Activated CD8-positive, alpha-beta memory T cell treated with anti-CD3 and anti-CD28 coated beads, Interleukin-2, amount 10 ng/mL, durations not matched to agents 7 days and 5 days (primary cell): ENCODE measurements around the gene PKN1. TPM values are rescaled to one million over a fixed set of nuclear protein-coding genes. Genes with fewer than 3 reads are reported as not detected.
"Not testable (repeated sequence)": the region's sequence is repeated elsewhere in the genome, so short reads cannot be mapped to it uniquely, and the experiment has no call there.

Source experiments
- ATAC-seq: fragments of 150-1000 bp; cut with Tn5 transposase; one replicate; pipeline ENCODE4 v1.10.0; 2021; ENCODE audit warnings: moderate library complexity
- CTCF ChIA-PET: fragments of 350-600 bp; sonication (Branson Sonifier 250); formaldehyde crosslinking; loops from one replicate; lab custom pipeline; 2021; ENCODE audit warnings: antibody characterized with exemption; lab: Charles Lee
- DNase-seq: peaks from one replicate; pipeline ENCODE4 v3.0.0-alpha.2; 2020
- H3K27ac Mint-ChIP-seq: one replicate; pipeline ENCODE4 v1.8.0; 2021; ENCODE audit warnings: mild to moderate bottlenecking, mixed read lengths
- H3K27me3 Mint-ChIP-seq: one replicate; pipeline ENCODE4 v1.8.0; 2021; ENCODE audit warnings: mixed read lengths
- H3K36me3 Mint-ChIP-seq: one replicate; pipeline ENCODE4 v1.8.0; 2021; ENCODE audit warnings: mild to moderate bottlenecking, mixed read lengths
- H3K4me1 Mint-ChIP-seq: one replicate; pipeline ENCODE4 v1.8.0; 2021; ENCODE audit warnings: mixed read lengths
- H3K4me3 Mint-ChIP-seq: one replicate; pipeline ENCODE4 v1.8.0; 2021; ENCODE audit warnings: mild to moderate bottlenecking, moderate library complexity, mixed read lengths
- H3K9me3 Mint-ChIP-seq: one replicate; pipeline ENCODE4 v1.8.0; 2022; ENCODE audit warnings: low read depth, mixed read lengths
- total RNA-seq, 2 experiments: library from RNA; stranded (reverse); gene quantifications; one replicate each; pipeline ENCODE4 v1.2.3, GENCODE V29; 2021

The PKN1 gene
- total RNA-seq, 2 experiments from 2014 or later, result 224 to 236 TPM

- ATAC-seq (no peak), DNase-seq (no peak)
- CTCF ChIA-PET, result interaction anchor here (1.2 to 14.1 kb wide), 3 partner anchors 17 to 40 kb away, joined by 3 to 211 read pairs (median 40); partner anchors contain the start of gene ADGRE5
- Mint-ChIP-seq H3K9me3 (no peaks in the 10 kb centered on the region), H3K27me3 (no peaks in the 10 kb centered on the region), H3K36me3 (peaks cover 60% of the 10 kb centered on the region), H3K4me1 (peaks cover 8% of the 10 kb centered on the region), H3K27ac (peak overlapping the region; percentile 56), H3K4me3 (no peak overlapping the region)
These were observed 31.5 kb upstream of the PKN1 start for GRCh38 chr19:14401468-14402195.

GRCh38 chr19:14402332-14403144 is 30.6 kb upstream of the PKN1 start:
- no peaks in the 10 kb centered on the region for H3K27me3 Mint-ChIP-seq
- H3K4me1 Mint-ChIP-seq, result peaks cover 12% of the 10 kb centered on the region
- H3K4me3 Mint-ChIP-seq, result no peak overlapping the region
- H3K27ac Mint-ChIP-seq, result no peak overlapping the region
- DNase-seq (no peak), ATAC-seq (no peak)
- H3K36me3 Mint-ChIP-seq, result peaks cover 62% of the 10 kb centered on the region
- H3K9me3 Mint-ChIP-seq, result no peaks in the 10 kb centered on the region
- CTCF ChIA-PET, result interaction anchor here (1.2 to 14.1 kb wide), 4 partner anchors 18 to 49 kb away, joined by 3 to 211 read pairs (median 22); partner anchors contain the start of gene ADGRE5

GRCh38 chr19:14403145-14403930 is 29.8 kb upstream of the PKN1 start:
- DNase-seq, ATAC-seq, H3K27ac Mint-ChIP-seq, H3K9me3 Mint-ChIP-seq, H3K27me3 Mint-ChIP-seq, H3K4me3 Mint-ChIP-seq: not testable (repeated sequence)
- Mint-ChIP-seq H3K4me1 (peaks cover 15% of the 10 kb centered on the region), H3K36me3 (peaks cover 63% of the 10 kb centered on the region)
- CTCF ChIA-PET, result interaction anchor here (0.9 to 14.1 kb wide), 6 partner anchors 11 to 266 kb away, joined by 3 to 211 read pairs (median 14); partner anchors contain the start of genes ADGRE5 and ASF1B

- Mint-ChIP-seq H3K4me3 (no peak overlapping the region), H3K9me3 (no peaks in the 10 kb centered on the region), H3K27me3 (no peaks in the 10 kb centered on the region), H3K27ac (peak overlapping the region; percentile 38), H3K36me3 (peaks cover 67% of the 10 kb centered on the region), H3K4me1 (peaks cover 22% of the 10 kb centered on the region)
- ATAC-seq (no peak), DNase-seq (no peak)
- CTCF ChIA-PET, result interaction anchor here (0.9 to 14.1 kb wide), 6 partner anchors 12 to 267 kb away, joined by 3 to 211 read pairs (median 14); partner anchors contain the start of genes ADGRE5 and ASF1B
These were observed 28.8 kb upstream of the PKN1 start for GRCh38 chr19:14404312-14404711.

- peak overlapping the region; percentile 43 for H3K27ac Mint-ChIP-seq
These were observed 27.7 kb upstream of the PKN1 start for GRCh38 chr19:14405380-14405757.

GRCh38 chr19:14405758-14406644 is 27.1 kb upstream of the PKN1 start:
- Mint-ChIP-seq H3K4me3 (no peak overlapping the region), H3K9me3 (no peaks in the 10 kb centered on the region), H3K27me3 (no peaks in the 10 kb centered on the region), H3K27ac (peak overlapping the region; percentile 52), H3K4me1 (peaks cover 38% of the 10 kb centered on the region), H3K36me3 (peaks cover 72% of the 10 kb centered on the region)
- CTCF ChIA-PET, result interaction anchor here (0.6 to 14.1 kb wide), 24 partner anchors 10 to 269 kb away, joined by 3 to 211 read pairs (median 6); partner anchors contain the start of genes ADGRE5 and ASF1B
- DNase-seq (peak; percentile 94), ATAC-seq (peak; percentile 80)

More at GRCh38 chr19:14405380-14405757, 27.7 kb upstream of the PKN1 start:
- DNase-seq (no peak), ATAC-seq (no peak)
- peaks cover 32% of the 10 kb centered on the region for H3K4me1 Mint-ChIP-seq
- H3K9me3 Mint-ChIP-seq, result no peaks in the 10 kb centered on the region
- CTCF ChIA-PET, result interaction anchor here (0.8 to 14.1 kb wide), 15 partner anchors 11 to 268 kb away, joined by 3 to 211 read pairs (median 10); partner anchors contain the start of genes ADGRE5 and ASF1B
- H3K4me3 Mint-ChIP-seq, result no peak overlapping the region
- no peaks in the 10 kb centered on the region for H3K27me3 Mint-ChIP-seq
- H3K36me3 Mint-ChIP-seq, result peaks cover 73% of the 10 kb centered on the region

GRCh38 chr19:14406645-14407401 is 26.3 kb upstream of the PKN1 start:
- ATAC-seq (no peak), DNase-seq (no peak)
- peaks cover 44% of the 10 kb centered on the region for H3K4me1 Mint-ChIP-seq
- no peaks in the 10 kb centered on the region for H3K27me3 Mint-ChIP-seq
- H3K4me3 Mint-ChIP-seq, result no peak overlapping the region
- H3K36me3 Mint-ChIP-seq, result peaks cover 71% of the 10 kb centered on the region
- CTCF ChIA-PET, result interaction anchor here (0.6 to 14.1 kb wide), 23 partner anchors 9 to 270 kb away, joined by 3 to 211 read pairs (median 6); partner anchors contain the start of genes ADGRE5 and ASF1B
- no peaks in the 10 kb centered on the region for H3K9me3 Mint-ChIP-seq
- H3K27ac Mint-ChIP-seq, result peak overlapping the region; percentile 52

- no peak overlapping the region for H3K4me3 Mint-ChIP-seq
- peaks cover 70% of the 10 kb centered on the region for H3K36me3 Mint-ChIP-seq
- CTCF ChIA-PET, result interaction anchor here (1.0 to 14.1 kb wide), 6 partner anchors 10 to 271 kb away, joined by 3 to 211 read pairs (median 12); partner anchors contain the start of gene ASF1B
- H3K27me3 Mint-ChIP-seq, result no peaks in the 10 kb centered on the region
- DNase-seq (no peak), ATAC-seq (no peak)
- H3K9me3 Mint-ChIP-seq, result no peaks in the 10 kb centered on the region
- peak overlapping the region; percentile 75 for H3K27ac Mint-ChIP-seq
- peaks cover 53% of the 10 kb centered on the region for H3K4me1 Mint-ChIP-seq
These were observed 25.3 kb upstream of the PKN1 start for GRCh38 chr19:14407605-14408484.

GRCh38 chr19:14408491-14409145 is 24.5 kb upstream of the PKN1 start:
- CTCF ChIA-PET, result interaction anchor here (14.1 kb wide), 1 partner anchor 47 kb away, joined by 211 read pairs; no protein-coding TSS in a partner anchor
- H3K9me3 Mint-ChIP-seq, result no peaks in the 10 kb centered on the region
- H3K4me1 Mint-ChIP-seq, result peaks cover 60% of the 10 kb centered on the region
- peak overlapping the region; percentile 85 for H3K27ac Mint-ChIP-seq
- H3K4me3 Mint-ChIP-seq, result no peak overlapping the region
- H3K27me3 Mint-ChIP-seq, result no peaks in the 10 kb centered on the region
- ATAC-seq (no peak), DNase-seq (no peak)
- peaks cover 76% of the 10 kb centered on the region for H3K36me3 Mint-ChIP-seq
